ENCODE measurements around the gene PTER. TPM values are rescaled to one million over a fixed set of nuclear protein-coding genes. Genes with fewer than 3 reads are reported as not detected.

The PTER gene
- 6.0 TPM for polyA plus RNA-seq (2013, experiment 1 of 2)
- 6.1 TPM for polyA plus RNA-seq (2013, experiment 2 of 2)

- H3K4ac ChIP-seq (ENCODE audit: low read length): no peak within 1 kb of the TSS
- no CpG with 5 or more reads among the region's 49 CpGs for WGBS, 2 donors (ENCODE audit: extremely low coverage in 2 of 2, insufficient read length in 2 of 2, insufficient replicate concordance in 1 of 2)
- peak within 1 kb of the TSS; percentile 70 for H2BK15ac ChIP-seq (ENCODE audit: low read length)
- H3K27me3 ChIP-seq (ENCODE audit: control insufficient read depth in 3 of 3, insufficient read depth in 3 of 3, low read depth in 1 of 3, low read length in 3 of 3): peaks cover 0 to 11% (median 0%) of the 10 kb centered on the region in 3 experiments
- H3K14ac ChIP-seq (ENCODE audit: low read length): no peak within 1 kb of the TSS
- H3K9me3 ChIP-seq (replicated peaks in 1 of 2; ENCODE audit: control insufficient read depth in 2 of 2, insufficient read depth in 1 of 2, low read depth in 1 of 2, low read length in 2 of 2): no peaks in the 10 kb centered on the region
- H2AFZ ChIP-seq (ENCODE audit: low read length): peak within 1 kb of the TSS; percentile 95
- peak within 1 kb of the TSS; percentile 30 for H3K9ac ChIP-seq (ENCODE audit: low read depth, low read length, poor library complexity)
- no peak within 1 kb of the TSS for H4K91ac ChIP-seq (ENCODE audit: low read depth, low read length, poor library complexity)
- peak within 1 kb of the TSS; percentile 83 for H3K23ac ChIP-seq (ENCODE audit: low read depth, low read length, poor library complexity)
- peak within 1 kb of the TSS; percentile 59 for H3K4me2 ChIP-seq (ENCODE audit: insufficient read depth, low read length, poor library complexity, severe bottlenecking)
- H3K36me3 ChIP-seq (replicated peaks in 1 of 2; ENCODE audit: control insufficient read depth in 2 of 2, insufficient read depth in 2 of 2, low read length in 2 of 2): no peaks in the 10 kb centered on the region
- no peaks in the 10 kb centered on the region for H3K79me1 ChIP-seq (ENCODE audit: low read depth, low read length)
- DNase-seq (ENCODE audit: low spot score): peak; percentile 88
- H2BK120ac ChIP-seq (ENCODE audit: low read depth, low read length): no peak within 1 kb of the TSS
- H3K4me3 ChIP-seq (ENCODE audit: low read length in 2 of 2): peak within 1 kb of the TSS; percentile 50 to 77
- peak within 1 kb of the TSS; percentile 89 for H3K18ac ChIP-seq (ENCODE audit: low read length)
- no peak within 1 kb of the TSS for H3K27ac ChIP-seq (replicated peaks; ENCODE audit: low read length)
- peak within 1 kb of the TSS; percentile 49 for H4K8ac ChIP-seq (ENCODE audit: low read depth, low read length)
- H2AK5ac ChIP-seq (ENCODE audit: low read depth, low read length): peak within 1 kb of the TSS; percentile 57
- H2BK12ac ChIP-seq (ENCODE audit: low read length): no peak within 1 kb of the TSS
- H3K4me1 ChIP-seq (ENCODE audit: control insufficient read depth in 2 of 2, insufficient read depth in 1 of 2, low read depth in 1 of 2, low read length in 2 of 2): peaks cover 2 to 3% of the 10 kb centered on the region in 2 donors
- peak within 1 kb of the TSS; percentile 57 for H2BK5ac ChIP-seq (ENCODE audit: low read length)
Measured at GRCh38 chr10:16436758-16437539, at the start of gene PTER. Gene PTER (plus strand): TSS chr10:16437010. CDS start chr10:16484385, 47,375 bp downstream.

- Histone ChIP-seq H4K8ac (ENCODE audit: low read depth, low read length) (no peak overlapping the region), H3K4me2 (ENCODE audit: insufficient read depth, low read length, poor library complexity, severe bottlenecking) (no peak overlapping the region), H3K9ac (ENCODE audit: low read depth, low read length, poor library complexity) (no peak overlapping the region), H3K36me3 (replicated peaks in 1 of 2; ENCODE audit: control insufficient read depth in 2 of 2, insufficient read depth in 2 of 2, low read length in 2 of 2) (no peaks in the 10 kb centered on the region), H3K9me3 (replicated peaks in 1 of 2; ENCODE audit: control insufficient read depth in 2 of 2, insufficient read depth in 1 of 2, low read depth in 1 of 2, low read length in 2 of 2) (no peaks in the 10 kb centered on the region), H2AK5ac (ENCODE audit: low read depth, low read length) (no peak overlapping the region), H3K4ac (ENCODE audit: low read length) (no peak overlapping the region), H3K79me1 (ENCODE audit: low read depth, low read length) (no peaks in the 10 kb centered on the region), H2AFZ (ENCODE audit: low read length) (no peak overlapping the region), H3K4me3 (ENCODE audit: low read length in 2 of 2) (no peak overlapping the region), H3K27me3 (ENCODE audit: control insufficient read depth in 3 of 3, insufficient read depth in 3 of 3, low read depth in 1 of 3, low read length in 3 of 3) (no peaks in the 10 kb centered on the region), H2BK12ac (ENCODE audit: low read length) (no peak overlapping the region), H2BK15ac (ENCODE audit: low read length) (no peak overlapping the region), H3K23ac (ENCODE audit: low read depth, low read length, poor library complexity) (no peak overlapping the region), H2BK5ac (ENCODE audit: low read length) (no peak overlapping the region), H3K18ac (ENCODE audit: low read length) (no peak overlapping the region), H4K91ac (ENCODE audit: low read depth, low read length, poor library complexity) (no peak overlapping the region), H3K14ac (ENCODE audit: low read length) (no peak overlapping the region), H2BK120ac (ENCODE audit: low read depth, low read length) (no peak overlapping the region), H3K27ac (replicated peaks; ENCODE audit: low read length) (no peak overlapping the region), H3K4me1 (ENCODE audit: control insufficient read depth in 2 of 2, insufficient read depth in 1 of 2, low read depth in 1 of 2, low read length in 2 of 2) (no peaks in the 10 kb centered on the region)
- DNase-seq (ENCODE audit: low spot score): no peak
- no CpG with 5 or more reads among the region's 3 CpGs for WGBS, 2 donors (ENCODE audit: extremely low coverage in 2 of 2, insufficient read length in 2 of 2, insufficient replicate concordance in 1 of 2)
Measured at GRCh38 chr10:16392531-16393069, 44.2 kb upstream of the PTER start.

- H3K27me3 ChIP-seq (ENCODE audit: control insufficient read depth in 3 of 3, insufficient read depth in 3 of 3, low read depth in 1 of 3, low read length in 3 of 3): no peaks in the 10 kb centered on the region
- H3K18ac ChIP-seq (ENCODE audit: low read length): no peak overlapping the region
- H3K4me1 ChIP-seq (ENCODE audit: control insufficient read depth in 2 of 2, insufficient read depth in 1 of 2, low read depth in 1 of 2, low read length in 2 of 2): no peaks in the 10 kb centered on the region
- H3K4me2 ChIP-seq (ENCODE audit: insufficient read depth, low read length, poor library complexity, severe bottlenecking): no peak overlapping the region
- no peak overlapping the region for H2BK12ac ChIP-seq (ENCODE audit: low read length)
- H3K36me3 ChIP-seq (replicated peaks in 1 of 2; ENCODE audit: control insufficient read depth in 2 of 2, insufficient read depth in 2 of 2, low read length in 2 of 2): no peaks in the 10 kb centered on the region
- no CpG with 5 or more reads among the region's 4 CpGs for WGBS, 2 donors (ENCODE audit: extremely low coverage in 2 of 2, insufficient read length in 2 of 2, insufficient replicate concordance in 1 of 2)
- H2AFZ ChIP-seq (ENCODE audit: low read length): no peak overlapping the region
- H3K4ac ChIP-seq (ENCODE audit: low read length): no peak overlapping the region
- H3K9ac ChIP-seq (ENCODE audit: low read depth, low read length, poor library complexity): no peak overlapping the region
- no peak overlapping the region for H3K23ac ChIP-seq (ENCODE audit: low read depth, low read length, poor library complexity)
- no peak overlapping the region for H3K27ac ChIP-seq (replicated peaks; ENCODE audit: low read length)
- DNase-seq (ENCODE audit: low spot score): no peak
- no peak overlapping the region for H3K4me3 ChIP-seq (ENCODE audit: low read length in 2 of 2)
- no peaks in the 10 kb centered on the region for H3K79me1 ChIP-seq (ENCODE audit: low read depth, low read length)
- H3K9me3 ChIP-seq (replicated peaks in 1 of 2; ENCODE audit: control insufficient read depth in 2 of 2, insufficient read depth in 1 of 2, low read depth in 1 of 2, low read length in 2 of 2): no peaks in the 10 kb centered on the region
- no peak overlapping the region for H2AK5ac ChIP-seq (ENCODE audit: low read depth, low read length)
- no peak overlapping the region for H4K91ac ChIP-seq (ENCODE audit: low read depth, low read length, poor library complexity)
- no peak overlapping the region for H4K8ac ChIP-seq (ENCODE audit: low read depth, low read length)
- H3K14ac ChIP-seq (ENCODE audit: low read length): no peak overlapping the region
- H2BK15ac ChIP-seq (ENCODE audit: low read length): no peak overlapping the region
- H2BK5ac ChIP-seq (ENCODE audit: low read length): no peak overlapping the region
- no peak overlapping the region for H2BK120ac ChIP-seq (ENCODE audit: low read depth, low read length)
Measured at GRCh38 chr10:16393271-16393858, 43.4 kb upstream of the PTER start.

- H3K14ac ChIP-seq (ENCODE audit: low read length): no peak overlapping the region
- H3K27me3 ChIP-seq (ENCODE audit: control insufficient read depth in 3 of 3, insufficient read depth in 3 of 3, low read depth in 1 of 3, low read length in 3 of 3): no peaks in the 10 kb centered on the region
- no peak overlapping the region for H2BK120ac ChIP-seq (ENCODE audit: low read depth, low read length)
- no peak overlapping the region for H2BK12ac ChIP-seq (ENCODE audit: low read length)
- no peaks in the 10 kb centered on the region for H3K4me1 ChIP-seq (ENCODE audit: control insufficient read depth in 2 of 2, insufficient read depth in 1 of 2, low read depth in 1 of 2, low read length in 2 of 2)
- H3K27ac ChIP-seq (replicated peaks; ENCODE audit: low read length): no peak overlapping the region
- H3K79me1 ChIP-seq (ENCODE audit: low read depth, low read length): no peaks in the 10 kb centered on the region
- DNase-seq (ENCODE audit: low spot score): no peak
- no peak overlapping the region for H3K4me3 ChIP-seq (ENCODE audit: low read length in 2 of 2)
- no peak overlapping the region for H3K4ac ChIP-seq (ENCODE audit: low read length)
- WGBS, 2 donors (ENCODE audit: extremely low coverage in 2 of 2, insufficient read length in 2 of 2, insufficient replicate concordance in 1 of 2): no CpG with 5 or more reads among the region's 2 CpGs
- no peak overlapping the region for H2AFZ ChIP-seq (ENCODE audit: low read length)
- no peak overlapping the region for H3K18ac ChIP-seq (ENCODE audit: low read length)
- no peak overlapping the region for H2AK5ac ChIP-seq (ENCODE audit: low read depth, low read length)
- H3K4me2 ChIP-seq (ENCODE audit: insufficient read depth, low read length, poor library complexity, severe bottlenecking): no peak overlapping the region
- no peak overlapping the region for H3K9ac ChIP-seq (ENCODE audit: low read depth, low read length, poor library complexity)
- H4K91ac ChIP-seq (ENCODE audit: low read depth, low read length, poor library complexity): no peak overlapping the region
- H3K23ac ChIP-seq (ENCODE audit: low read depth, low read length, poor library complexity): no peak overlapping the region
- H3K36me3 ChIP-seq (replicated peaks in 1 of 2; ENCODE audit: control insufficient read depth in 2 of 2, insufficient read depth in 2 of 2, low read length in 2 of 2): no peaks in the 10 kb centered on the region
- H2BK5ac ChIP-seq (ENCODE audit: low read length): no peak overlapping the region
- H3K9me3 ChIP-seq (replicated peaks in 1 of 2; ENCODE audit: control insufficient read depth in 2 of 2, insufficient read depth in 1 of 2, low read depth in 1 of 2, low read length in 2 of 2): no peaks in the 10 kb centered on the region
- no peak overlapping the region for H4K8ac ChIP-seq (ENCODE audit: low read depth, low read length)
- no peak overlapping the region for H2BK15ac ChIP-seq (ENCODE audit: low read length)
Measured at GRCh38 chr10:16401416-16401815, 35.4 kb upstream of the PTER start.
